GM19324 (cell line): Measurements from ENCODE around the gene IL18R1.

Experiments used
- ATAC-seq: cut with Tn5 transposase; IDR thresholded peaks from one replicate; pipeline ENCODE4 v1.9.1; 2021; ENCODE audit warnings: mild to moderate bottlenecking, moderate library complexity; ENCODE audit not compliant: unreplicated experiment, low FRiP score

IL18R1 gene

DNA sequence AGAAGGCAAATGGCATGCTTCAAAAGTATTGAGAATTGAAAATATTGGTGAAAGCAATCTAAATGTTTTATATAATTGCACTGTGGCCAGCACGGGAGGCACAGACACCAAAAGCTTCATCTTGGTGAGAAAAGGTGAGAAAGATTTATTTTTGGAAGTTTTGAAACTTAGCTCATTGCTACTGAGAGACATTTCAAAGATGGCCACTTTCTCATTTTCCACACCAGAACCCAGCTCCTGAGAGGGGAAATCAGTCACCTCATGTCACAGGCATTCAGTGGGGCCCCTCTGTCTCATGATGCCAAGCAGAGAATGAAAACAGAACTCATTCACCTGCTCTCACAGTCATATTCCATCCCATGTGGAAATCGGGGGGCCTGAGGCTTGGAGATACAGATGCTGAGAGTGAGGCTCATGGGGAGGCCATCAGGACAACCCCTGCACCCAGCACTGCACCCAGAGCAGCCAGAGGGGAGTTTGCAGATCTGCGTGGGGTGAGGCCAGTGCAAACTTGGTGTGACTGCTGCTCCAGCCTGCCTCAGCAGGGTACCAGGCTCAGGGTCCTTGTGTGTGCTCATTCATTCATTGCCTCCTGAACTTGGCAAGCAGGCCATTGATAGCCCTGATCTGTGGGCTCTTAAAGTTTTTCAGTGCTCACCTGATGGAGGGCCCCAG is 31.4 kb downstream of the IL18R1 start:
- no peak for ATAC-seq

DNA sequence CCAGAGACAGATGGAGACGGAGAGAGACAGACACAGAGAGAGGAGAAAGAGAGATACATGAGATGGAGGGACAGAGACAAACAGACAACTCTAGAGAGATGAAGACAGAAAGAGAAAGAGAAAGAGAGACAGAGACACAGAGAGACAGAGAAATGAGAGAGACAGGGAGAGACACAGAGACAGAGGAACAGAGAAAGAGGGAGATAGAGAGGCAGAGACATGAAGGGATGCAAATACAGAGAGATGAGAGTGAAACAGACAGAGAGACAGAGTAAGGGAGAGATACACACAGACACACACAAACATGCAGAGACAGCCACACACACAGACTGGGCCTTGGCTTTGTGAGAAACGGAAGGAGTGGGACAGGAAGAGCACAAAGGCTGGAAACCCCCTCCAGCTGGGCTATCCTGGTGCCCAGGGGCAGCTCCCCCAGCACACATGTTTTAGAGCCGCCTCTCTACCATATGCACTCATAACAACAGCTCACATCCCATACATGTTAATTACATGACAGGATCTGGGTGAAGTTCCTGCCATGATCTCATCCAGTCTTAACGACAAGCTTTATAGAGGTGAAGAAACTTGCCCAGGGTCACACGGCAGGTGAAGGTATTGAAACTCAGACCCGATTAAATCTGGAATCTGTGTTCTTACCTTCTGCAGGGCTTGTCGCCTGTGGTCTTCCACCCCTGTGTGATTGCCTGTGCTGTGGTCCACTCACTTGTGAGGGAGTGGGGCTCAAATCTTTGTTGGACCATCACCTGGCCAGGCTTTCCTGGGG is 32.4 kb downstream of the IL18R1 start:
- ATAC-seq, result no peak

DNA sequence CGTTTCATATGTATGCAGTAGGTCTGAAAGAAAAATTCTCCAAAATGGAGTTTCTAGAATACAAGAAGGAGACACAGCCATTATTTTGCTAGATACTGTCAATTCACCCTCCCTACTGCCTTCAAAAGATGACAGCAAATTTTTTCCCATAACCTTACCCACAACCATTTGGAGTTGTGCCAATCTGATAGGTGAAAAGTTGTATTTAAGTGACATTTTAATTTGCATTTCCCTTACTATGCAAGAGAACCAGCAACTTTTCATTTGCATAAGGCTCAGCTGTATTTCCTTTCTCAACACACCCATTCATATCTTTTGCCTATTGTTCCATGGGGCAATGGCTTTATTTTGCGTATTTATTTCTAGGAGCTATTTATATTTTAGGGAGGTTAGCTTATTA is 36.0 kb downstream of the IL18R1 start:
- no peak for ATAC-seq

DNA sequence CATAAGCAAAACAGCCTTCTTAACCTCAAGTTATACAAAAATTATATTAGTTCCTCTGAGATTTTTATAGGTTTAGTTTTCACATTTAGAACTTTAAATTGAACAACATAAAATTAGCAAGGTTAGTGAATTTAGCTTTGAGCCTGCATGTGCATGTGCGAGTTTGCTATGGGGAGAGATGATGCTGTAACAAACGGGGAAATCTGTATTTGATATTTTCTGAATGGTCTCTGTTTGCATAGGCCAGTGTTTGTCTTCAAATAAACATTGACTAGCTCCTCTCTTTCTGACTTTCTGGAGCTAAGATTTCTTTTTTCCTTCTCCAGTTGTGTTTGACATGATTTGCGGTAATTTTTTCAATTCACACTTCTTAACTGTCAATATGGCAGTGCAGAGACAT is 36.5 kb downstream of the IL18R1 start:
- ATAC-seq, result no peak

DNA sequence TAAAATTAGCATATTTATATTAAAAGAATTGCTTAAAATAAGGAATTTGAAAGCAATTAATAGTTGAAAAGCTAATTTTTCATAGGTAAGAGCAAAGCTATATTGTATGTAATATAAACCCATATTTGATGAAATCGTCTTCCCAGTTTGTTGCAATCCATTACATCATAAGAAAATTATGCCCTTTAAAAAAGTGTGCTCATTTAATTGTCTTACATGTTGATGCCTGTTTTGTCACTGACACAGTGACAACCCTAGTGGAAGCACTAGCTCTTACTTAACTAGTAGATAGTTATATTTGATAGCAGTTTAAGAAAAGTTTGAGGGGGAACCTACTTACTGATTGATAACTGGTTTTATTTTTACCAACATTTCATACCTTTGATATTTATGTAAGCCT is 37.3 kb downstream of the IL18R1 start:
- ATAC-seq, result no peak

DNA sequence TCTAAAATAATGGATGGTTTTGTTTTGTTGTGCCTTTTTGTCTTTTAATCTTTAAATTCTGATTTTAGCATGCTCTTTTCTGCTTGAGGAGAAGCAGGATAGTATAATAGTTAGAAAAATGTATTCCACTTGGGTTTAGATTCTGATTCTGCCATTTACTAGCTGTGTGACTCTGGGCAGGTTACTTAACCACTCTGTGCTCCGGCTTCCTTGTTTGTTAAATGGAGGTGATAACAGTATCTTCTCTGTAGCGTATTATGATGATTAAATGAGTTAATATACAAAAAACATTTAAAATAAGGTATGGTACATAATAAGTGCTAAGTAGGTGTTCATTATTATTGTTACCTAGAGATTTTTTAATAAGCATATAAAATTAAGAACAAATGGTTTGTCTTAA is 40.4 kb downstream of the IL18R1 start:
- ATAC-seq, result no peak

DNA sequence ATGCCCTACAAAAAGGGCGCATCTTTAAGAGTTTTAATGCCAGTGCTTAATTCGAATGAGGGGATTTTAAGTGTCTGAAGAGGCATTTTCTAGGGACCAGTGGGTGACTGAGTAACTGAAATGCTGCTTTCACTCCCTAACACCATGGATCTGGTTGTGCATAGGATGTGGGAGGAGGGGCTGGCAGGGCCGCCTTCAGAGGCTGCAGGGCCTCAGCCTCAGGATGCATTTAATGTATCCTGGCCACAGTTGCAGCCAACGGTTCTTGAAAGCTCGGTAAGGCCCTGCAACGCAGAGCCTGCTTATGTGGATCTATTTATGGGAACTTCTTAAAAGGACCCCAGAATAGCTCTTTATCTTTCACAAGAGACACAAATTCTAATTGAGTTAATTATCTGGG is 41.6 kb downstream of the IL18R1 start:
- ATAC-seq, result no peak

DNA sequence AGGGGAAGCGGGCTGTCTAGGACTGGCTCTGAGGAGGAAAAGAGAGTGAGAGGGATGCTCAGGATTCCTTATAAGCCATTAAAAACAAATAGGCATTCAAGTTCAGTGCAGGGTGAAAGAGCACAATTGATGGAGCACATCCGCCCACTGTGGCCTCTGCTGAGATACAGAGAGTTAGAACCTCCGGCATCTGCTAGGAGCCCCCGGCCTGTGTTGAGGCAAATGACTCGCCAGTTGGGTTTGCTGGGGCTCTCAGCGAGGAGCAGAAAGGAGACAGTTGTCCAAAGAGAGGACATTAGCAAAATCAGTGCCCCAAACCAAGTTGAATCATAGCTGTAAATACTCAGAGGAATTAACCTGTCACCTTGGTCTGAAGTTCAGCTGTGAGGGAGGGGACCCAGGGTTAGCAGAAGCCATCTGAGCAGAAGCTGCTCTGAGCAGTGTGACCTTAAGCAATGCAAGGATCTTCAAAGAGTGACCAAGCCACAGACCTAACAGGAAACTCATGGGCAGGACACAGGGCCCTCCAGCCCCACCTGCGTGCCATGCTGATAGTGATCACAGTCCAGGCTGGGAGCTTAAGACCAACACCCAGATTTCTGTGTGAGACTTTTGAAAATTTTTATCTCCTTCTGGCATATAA is 44.0 kb downstream of the IL18R1 start:
- no peak for ATAC-seq

DNA sequence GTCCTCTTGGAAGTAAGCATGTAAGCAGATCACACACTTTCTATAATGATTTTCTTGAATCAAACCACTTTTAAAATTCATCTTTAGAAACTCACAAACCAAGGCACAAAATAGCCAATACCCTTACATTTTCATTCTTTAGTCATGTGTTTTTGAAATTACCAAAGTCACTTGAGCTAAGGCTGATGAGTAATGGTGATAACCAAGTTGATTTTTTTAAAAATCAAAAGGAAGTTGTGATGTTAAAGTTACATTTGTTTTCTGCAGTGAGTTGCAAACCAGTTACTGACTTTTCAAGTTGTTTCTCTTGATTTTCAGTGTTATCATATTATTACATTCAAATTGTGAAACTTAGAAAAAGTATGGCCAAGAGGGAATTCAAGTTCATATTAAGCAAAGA is 45.9 kb downstream of the IL18R1 start:
- ATAC-seq, result no peak

DNA sequence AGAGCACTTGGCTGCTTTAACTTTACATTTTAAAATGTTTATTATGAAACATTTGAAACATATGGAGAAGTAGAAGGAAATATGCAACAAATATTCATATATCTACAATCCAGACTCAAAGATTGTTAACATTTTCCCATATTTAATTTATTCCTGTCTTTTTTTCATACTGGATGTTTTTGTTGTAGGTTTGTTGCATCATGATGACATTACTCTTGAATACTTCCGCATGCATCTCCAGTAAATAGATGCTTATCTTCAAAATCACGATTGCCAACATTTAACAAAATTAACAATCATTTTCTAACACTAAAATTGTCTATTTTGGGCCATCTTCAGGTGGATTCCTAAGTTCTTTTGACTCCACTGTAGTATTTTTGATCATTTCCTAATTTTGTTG is 46.3 kb downstream of the IL18R1 start:
- ATAC-seq, result no peak

DNA sequence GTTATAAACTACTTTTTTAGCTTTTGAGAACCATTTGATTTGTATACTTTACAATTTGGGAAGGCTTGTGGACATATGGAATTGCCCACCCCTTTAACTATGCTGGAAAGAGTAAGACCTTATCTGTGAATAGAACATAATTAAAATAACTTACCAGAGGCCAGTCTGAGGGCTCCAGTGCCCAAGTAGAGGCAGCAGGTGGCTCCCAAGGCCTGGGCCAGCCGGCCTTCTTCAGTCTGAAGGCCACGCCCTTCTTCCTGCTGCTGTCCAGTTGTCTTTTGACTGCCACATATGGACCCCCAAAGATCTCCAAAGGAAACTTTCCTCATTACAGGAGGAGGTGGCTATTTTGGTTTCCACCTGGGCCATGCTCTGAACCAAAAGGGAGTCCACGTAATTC is 55.4 kb downstream of the IL18R1 start:
- ATAC-seq, result no peak

DNA sequence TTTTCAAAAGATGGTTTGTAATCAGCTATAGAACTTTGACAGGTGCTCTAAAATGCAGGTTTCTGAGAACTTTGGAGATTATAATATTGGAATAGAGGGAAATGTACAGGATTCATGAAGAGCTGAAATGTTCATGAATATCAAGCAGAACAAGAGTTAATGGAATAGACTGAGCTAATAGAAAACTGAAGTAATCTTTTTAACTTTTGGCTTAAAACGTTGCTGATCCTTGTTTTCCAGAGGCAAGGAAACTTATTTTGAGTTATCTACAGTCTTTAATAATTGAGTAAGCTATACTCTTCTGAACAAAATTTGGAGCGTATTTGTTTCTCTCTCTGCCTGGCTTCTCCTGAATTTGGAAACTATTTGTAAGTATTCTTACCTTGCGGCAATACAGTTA is 56.6 kb downstream of the IL18R1 start:
- no peak for ATAC-seq

DNA sequence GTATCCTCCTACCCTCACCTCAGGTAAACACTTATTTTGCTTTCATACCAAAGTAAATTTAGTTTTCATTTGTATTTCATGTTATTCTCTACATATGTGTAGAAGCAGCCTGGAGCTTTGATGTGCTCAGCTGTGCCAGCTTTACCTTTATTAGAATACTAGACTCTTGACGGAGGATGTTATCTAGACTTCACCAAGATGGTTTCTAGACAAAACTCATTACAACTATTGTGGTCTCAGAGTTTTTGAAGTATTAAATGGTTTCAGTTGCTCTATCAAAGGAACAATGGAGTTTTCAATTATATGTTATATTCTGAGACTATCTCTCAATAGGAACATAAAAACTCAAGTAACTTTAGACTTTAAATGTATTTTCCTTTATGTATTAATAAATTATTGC is 62.4 kb downstream of the IL18R1 start:
- no peak for ATAC-seq

DNA sequence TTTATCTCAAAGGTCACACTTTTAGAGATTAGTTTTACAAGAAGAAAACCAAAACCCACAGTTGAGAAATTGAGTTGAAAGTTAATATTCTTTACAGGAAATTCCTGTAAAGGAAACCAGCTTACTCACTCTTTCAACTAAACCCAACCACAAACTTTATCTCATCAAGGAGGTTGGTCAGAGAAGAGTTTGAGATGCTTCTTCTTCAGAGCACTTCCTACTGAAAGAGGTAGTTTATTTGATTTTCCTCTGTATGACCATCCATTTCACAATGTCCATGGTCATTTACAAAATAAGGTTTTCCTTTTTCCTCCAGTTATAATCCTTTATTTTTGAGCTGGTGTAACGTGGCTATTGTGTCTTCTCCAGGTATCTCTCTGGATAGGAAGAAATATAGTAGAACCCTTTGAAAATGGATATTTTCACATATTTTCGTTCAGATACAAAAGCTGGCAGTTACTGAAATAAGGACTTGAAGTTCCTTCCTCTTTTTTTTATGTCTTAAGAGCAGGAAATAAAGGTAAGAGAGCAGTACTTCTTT is 62.9 kb downstream of the IL18R1 start:
- peak; percentile 52 for ATAC-seq

DNA sequence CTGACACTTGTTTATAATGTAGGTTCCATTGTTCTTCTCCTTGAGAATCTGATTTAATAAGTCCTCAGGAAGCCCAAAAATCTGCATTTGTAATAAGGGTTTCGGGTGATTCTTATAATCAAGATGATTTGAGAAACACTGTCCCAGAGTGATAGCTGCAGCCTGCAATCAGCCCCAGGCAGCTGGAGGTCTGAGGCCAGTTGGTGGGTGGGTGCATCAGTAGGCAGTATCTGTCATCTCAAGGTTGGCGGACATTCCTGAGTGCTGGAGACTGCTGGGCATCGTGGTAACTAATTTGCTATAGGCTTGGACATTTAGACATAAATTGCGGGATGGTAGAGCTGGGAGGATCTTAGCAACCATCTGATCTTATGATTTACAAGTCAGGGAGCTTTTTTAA is 64.7 kb downstream of the IL18R1 start:
- ATAC-seq, result no peak

DNA sequence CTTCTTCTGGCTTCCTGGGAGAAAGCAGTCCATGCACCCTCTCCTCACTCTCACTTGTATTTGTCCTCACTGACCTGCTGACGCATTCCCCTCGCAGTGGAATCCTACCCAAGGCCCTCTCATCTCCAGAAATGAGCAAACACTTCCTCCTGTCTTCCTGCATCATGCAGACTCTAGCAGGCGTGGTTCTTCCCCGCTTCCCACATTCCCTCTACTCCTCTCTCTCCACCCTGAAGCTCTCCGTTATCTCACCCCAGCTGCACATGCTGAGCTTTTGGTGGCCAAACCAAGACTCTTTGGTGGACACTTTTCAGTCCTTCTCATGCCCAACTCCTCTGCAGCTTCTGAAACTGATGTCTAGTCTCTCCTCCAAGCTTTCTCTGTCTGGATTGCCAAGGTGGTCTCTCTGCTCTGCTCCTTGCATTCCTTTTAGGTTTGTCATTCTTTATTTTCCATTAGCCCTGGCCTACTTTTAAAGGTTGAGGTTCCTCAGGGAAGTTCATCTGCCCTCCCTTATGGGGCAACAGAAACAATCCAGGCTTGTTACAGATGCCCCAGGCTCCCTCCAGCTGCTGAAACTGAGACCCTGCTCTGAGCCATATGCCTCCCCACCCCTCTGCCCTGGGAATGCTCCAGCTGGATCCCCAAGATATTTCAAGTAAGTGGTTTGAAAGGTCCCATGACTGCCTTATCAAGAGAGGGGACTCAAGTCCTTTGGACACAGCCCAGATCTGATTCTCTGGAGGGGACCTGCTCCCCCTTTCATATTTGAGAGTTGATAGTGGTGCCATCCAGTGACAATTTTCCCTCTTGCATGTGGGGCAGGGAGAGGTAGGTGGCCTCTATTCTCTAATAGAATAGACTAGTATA is 66.5 kb downstream of the IL18R1 start:
- no peak for ATAC-seq

DNA sequence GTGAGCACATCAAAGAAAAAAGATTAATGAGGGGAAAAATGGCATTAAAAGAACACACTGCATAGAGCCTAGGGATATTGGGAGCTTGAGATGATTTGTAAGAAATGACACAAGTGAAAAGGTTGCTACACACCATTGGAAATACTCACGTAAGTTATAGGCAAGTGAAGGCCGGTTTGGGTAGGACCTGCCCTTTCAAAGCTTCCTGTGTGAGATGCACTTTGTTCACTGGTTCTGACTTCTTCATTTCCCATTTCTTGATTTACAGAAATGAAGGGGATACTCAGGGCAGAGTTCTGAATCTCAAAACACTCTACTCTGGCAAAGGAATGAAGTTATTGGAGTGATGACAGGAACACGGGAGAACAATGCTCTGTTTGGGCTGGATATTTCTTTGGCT is 67.3 kb downstream of the IL18R1 start, which contains the start of gene IL18RAP:
TSS of gene IL18RAP (plus strand) at position 251 of the 400 bp plus-strand sequence. CDS start at position 369, 118 bp downstream.
- no peak for ATAC-seq

DNA sequence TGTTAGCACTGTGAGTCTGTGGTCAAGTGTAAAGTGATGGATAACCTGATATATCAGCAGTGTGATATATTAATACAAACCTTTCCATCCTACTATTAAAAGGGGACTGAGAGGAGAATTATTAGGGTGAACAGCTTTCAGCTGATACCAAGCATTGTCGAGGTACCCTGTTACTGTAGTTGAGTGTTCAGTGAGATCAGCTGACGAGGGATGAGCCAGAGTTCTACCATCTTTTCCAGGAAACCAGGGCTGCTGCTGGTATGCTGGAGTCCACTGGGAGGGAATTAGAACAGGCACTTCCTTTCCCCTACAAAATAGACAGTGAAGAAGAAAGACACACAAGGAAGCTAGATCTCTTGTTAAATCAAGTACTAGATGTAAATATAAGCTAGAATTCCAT is 67.8 kb downstream of the IL18R1 start:
- no peak for ATAC-seq

DNA sequence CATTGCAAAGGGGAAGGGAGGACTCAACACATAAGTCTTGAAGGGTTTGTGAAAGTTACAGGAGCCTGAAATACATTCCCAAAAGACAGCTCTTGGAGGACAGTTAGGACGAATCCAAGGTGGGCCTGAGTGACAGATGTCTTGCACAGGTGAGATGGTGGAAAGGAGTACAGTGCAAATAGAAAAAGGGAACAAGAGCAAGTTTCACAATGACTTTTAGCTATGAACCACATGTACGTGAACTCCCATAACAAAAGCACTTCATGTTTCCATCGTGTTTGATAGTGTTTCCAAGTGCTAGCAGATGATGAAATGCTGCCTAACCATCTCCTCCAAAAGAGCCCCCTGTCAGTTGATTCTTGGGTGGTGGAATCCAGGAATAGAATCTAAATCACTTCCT is 69.2 kb downstream of the IL18R1 start:
- peak; percentile 60 for ATAC-seq

DNA sequence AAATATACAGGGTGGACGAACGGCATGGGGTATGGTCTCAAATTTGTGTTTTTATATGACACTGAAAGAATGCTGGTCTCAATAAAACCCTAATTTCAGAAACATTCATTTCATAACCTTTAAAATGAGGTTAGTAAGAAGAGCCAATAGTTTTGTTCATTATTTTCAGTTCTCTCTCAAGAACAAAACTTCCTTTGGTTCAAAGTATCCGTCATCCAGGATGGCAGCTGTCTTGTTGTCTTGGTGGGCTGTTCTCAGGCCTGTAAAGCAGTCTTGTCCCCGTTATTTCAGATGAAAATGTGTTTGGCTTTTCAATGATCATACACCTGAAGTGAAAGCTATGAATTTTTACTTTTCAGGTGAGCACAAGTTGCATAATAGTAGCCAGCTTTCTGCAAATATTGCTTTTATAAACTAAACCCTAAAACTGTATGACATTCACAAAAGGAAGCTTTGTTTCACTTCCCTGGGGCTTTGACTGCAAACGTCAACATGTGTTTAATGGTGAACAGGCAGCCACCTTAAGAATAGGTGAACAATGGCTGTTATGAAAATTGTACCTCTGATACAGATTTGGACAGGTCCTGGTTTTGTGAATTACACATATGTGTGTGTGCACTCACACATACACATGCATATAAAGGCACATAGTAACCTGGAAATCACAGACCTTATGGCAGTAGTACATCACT is 70.0 kb downstream of the IL18R1 start:
- ATAC-seq, result no peak
